Thymus (tissue), 11 donors: Measurements from ENCODE around the gene TBX3. TPM values are rescaled to one million over a fixed set of nuclear protein-coding genes. Genes with fewer than 3 reads are reported as not detected.

Experiments used
- DNase-seq, 9 donors: peaks; one replicate each; pipeline ENCODE4 v3.0.0-alpha.2; 2013; ENCODE audit warnings: low spot score in 9 of 9, low read depth in 6 of 9, missing footprints in 1 of 9
- H3K27ac ChIP-seq, 2 donors: one replicate each; pipeline ENCODE4 v1.5.1; 2013; ENCODE audit warnings: control low read depth in 1 of 2, low read depth in 1 of 2, low read length in 1 of 2, mild to moderate bottlenecking in 1 of 2, moderate library complexity in 1 of 2
- H3K27me3 ChIP-seq, 2 donors: one replicate each; pipeline ENCODE4 v1.5.1; 2013; ENCODE audit warnings: low read length in 1 of 2; ENCODE audit not compliant: control insufficient read depth in 2 of 2, insufficient read depth in 1 of 2
- H3K36me3 ChIP-seq, 2 donors: one replicate each; pipeline ENCODE4 v1.5.1; 2013; ENCODE audit warnings: low read length in 1 of 2, mild to moderate bottlenecking in 1 of 2, moderate library complexity in 1 of 2; ENCODE audit not compliant: control insufficient read depth in 2 of 2, insufficient read depth in 2 of 2
- H3K4me1 ChIP-seq, 2 donors: one replicate each; pipeline ENCODE4 v1.5.1; 2013; ENCODE audit warnings: low read length in 2 of 2; ENCODE audit not compliant: control insufficient read depth in 2 of 2, insufficient read depth in 2 of 2
- H3K4me3 ChIP-seq, 2 donors: one replicate each; pipeline ENCODE4 v1.5.1; 2013; ENCODE audit warnings: low read length in 2 of 2, control low read depth in 1 of 2, mild to moderate bottlenecking in 1 of 2
- H3K9me3 ChIP-seq, 2 donors: one replicate each; pipeline ENCODE4 v1.5.1; 2013; ENCODE audit warnings: low read length in 1 of 2, mild to moderate bottlenecking in 1 of 2; ENCODE audit not compliant: control insufficient read depth in 2 of 2, insufficient read depth in 1 of 2
- WGBS: extraction: QIAGEN DNeasy Blood & Tissue Kit; methylation state at CpG from one replicate; pipeline ENCODE4 v1.1.7; 2013; 5-methylcytosine and 5-hydroxymethylcytosine counted together
- polyA plus RNA-seq: library from polyadenylated mRNA; stranded (reverse); fragments of 200-250 nt; gene quantifications from one replicate; pipeline ENCODE4 v1.2.3, GENCODE V29; 2013
- total RNA-seq: library from RNA; stranded (reverse); fragments of 120-200 nt; gene quantifications from one replicate; pipeline ENCODE4 v1.2.4, GENCODE V29; 2013
- donor health status: healthy.

Gene TBX3
- total and polyA plus RNA-seq, 2 donors: 1.4 to 3.9 TPM

- H3K4me1 ChIP-seq: no peaks in the 10 kb centered on the region
- no peaks in the 10 kb centered on the region for H3K36me3 ChIP-seq
- H3K27me3 ChIP-seq: peaks cover 82 to 95% of the 10 kb centered on the region in 2 donors
- no peak overlapping the region for H3K4me3 ChIP-seq
- 9% methylated on average over 6 of the region's 6 CpGs for WGBS
- no peaks in the 10 kb centered on the region for H3K9me3 ChIP-seq
- no peak for DNase-seq
- no peak overlapping the region for H3K27ac ChIP-seq
Measured at GRCh38 chr12:114698566-114699163, 14.7 kb upstream of the TBX3 start.

DNA sequence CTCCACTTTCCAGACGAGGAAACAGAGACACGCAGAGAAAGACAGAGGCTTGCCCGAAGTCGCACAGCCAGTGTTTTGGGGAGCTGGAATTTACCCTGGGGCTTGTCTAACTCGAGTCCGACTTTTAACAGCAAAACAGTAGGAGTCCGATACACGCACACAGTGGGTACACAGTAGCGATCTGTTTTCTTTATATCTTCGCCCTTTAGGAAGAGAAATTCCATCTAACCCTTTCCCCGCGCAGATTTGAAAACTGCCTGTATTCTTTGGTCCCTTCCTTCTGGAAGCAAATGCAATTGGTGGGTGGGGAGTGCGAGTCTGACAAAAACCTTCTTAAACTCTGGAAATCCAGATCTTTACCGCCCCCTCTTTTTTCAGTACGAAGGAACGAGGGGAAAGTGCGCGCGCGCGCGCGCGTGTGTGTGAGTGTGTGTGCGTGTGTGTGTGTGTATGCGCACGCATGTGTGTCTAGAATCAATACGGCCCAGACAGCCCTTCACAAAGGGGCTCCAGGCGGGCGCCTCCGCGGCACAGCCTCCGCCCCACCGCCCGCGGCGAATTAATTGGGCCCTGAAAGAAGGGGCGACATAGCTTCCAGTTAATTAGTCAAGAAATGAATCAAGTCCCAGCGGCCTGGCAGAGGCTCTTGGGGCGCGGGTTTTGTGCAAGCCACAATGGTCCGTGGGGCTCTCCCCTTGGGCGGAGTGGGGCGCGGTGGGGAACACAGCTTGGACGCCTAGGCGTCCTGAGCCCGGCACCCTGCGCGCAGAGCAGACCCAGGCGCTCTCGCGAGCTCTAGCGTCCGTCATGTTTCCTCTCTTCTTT lies 14.0 kb upstream of the TBX3 start:
- DNase-seq: no peak
- H3K27me3 ChIP-seq: peaks cover 87 to 97% of the 10 kb centered on the region in 2 donors

DNA sequence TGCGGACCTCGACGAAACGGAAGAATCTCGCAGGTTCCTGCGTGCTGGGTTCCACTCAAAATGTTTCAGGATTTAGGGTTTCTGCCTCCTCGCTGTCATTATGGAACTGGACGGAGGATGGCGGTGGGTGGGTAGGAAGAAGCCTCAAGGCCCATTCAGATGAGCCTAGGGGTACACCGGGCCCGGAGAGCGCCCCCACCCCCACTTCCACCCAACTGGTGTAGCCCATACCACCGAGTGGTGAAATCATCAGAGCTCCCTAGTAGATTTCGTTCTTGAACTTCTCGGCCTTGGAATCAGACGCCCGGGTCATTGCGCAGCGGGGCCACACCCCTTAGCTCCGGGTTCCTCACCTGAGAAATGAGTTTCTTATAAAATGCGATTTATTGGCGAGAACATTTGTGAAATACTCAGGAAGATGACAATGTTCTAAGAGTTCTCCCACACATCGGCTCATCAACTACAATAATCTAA lies 13.3 kb upstream of the TBX3 start:
- Histone ChIP-seq H3K27me3 (peaks cover 88 to 97% of the 10 kb centered on the region in 2 donors), H3K9me3 (no peaks in the 10 kb centered on the region), H3K27ac (no peak overlapping the region), H3K36me3 (no peaks in the 10 kb centered on the region), H3K4me3 (no peak overlapping the region), H3K4me1 (no peaks in the 10 kb centered on the region)
- WGBS: 5% methylated on average over 23 of the region's 23 CpGs
- DNase-seq: no peak

More for the DNA sequence above, 14.0 kb upstream of the TBX3 start:
- 7% methylated on average over 55 of the region's 55 CpGs for WGBS
- Histone ChIP-seq H3K36me3 (no peaks in the 10 kb centered on the region), H3K9me3 (no peaks in the 10 kb centered on the region), H3K4me3 (no peak overlapping the region), H3K4me1 (no peaks in the 10 kb centered on the region), H3K27ac (no peak overlapping the region)

- Histone ChIP-seq H3K27ac (no peak overlapping the region), H3K4me3 (no peak overlapping the region), H3K27me3 (peaks cover 91 to 97% of the 10 kb centered on the region in 2 donors), H3K4me1 (no peaks in the 10 kb centered on the region), H3K36me3 (no peaks in the 10 kb centered on the region), H3K9me3 (no peaks in the 10 kb centered on the region)
- 9% methylated on average over 34 of the region's 34 CpGs for WGBS
- no peak for DNase-seq
Measured at GRCh38 chr12:114696443-114697242, 12.7 kb upstream of the TBX3 start.

- no peaks in the 10 kb centered on the region for H3K4me1 ChIP-seq
- peaks cover 95 to 99% of the 10 kb centered on the region in 2 donors for H3K27me3 ChIP-seq
- H3K36me3 ChIP-seq: no peaks in the 10 kb centered on the region
- WGBS: 12% methylated on average over 3 of the region's 3 CpGs
- DNase-seq: no peak
- peaks cover 0 to 2% of the 10 kb centered on the region in 2 donors for H3K9me3 ChIP-seq
- no peak overlapping the region for H3K4me3 ChIP-seq
- H3K27ac ChIP-seq: no peak overlapping the region
Measured at GRCh38 chr12:114695305-114695592, 11.3 kb upstream of the TBX3 start.

DNA sequence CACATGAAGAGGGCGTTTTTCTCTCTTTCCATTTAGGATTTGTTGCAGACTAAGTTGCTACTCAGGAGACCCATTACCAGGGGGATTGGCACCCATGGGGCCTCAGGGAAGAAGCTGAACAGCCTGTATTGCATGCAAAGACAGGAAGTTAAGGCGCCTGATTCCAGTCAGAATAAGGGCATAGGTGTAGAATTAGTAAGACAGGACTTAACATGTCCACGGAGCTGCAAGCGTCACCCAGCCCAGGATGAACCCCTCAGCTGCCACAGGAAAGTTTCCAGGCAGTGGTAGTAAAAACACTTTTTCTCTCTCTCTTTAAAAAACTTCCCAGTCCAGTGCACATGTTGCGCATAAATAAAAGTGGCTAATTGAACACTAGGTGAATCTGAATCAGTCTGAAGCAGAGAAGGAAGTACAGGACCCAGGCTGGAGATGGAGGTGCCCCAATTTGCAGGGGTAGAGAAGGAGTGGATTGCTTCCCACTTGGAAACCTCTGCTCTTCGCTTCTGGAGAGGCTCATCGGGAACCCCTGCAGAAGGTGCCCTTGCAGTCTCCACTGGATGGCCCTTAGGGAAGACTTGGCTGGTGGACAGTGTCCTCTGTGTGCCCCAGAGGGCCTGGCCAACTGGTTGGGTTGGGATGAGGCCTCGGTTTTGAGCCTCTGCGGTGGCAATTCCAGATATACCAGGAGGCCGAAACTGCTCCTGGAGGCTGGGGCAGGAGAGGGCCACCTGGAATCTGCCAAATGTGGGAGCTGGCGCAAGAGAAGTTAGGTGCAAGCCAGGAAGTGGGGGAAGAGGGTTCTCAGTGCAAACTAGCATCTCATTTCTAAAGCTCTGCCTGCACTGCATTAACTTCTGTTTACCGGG lies 10.7 kb upstream of the TBX3 start:
- Histone ChIP-seq H3K9me3 (peaks cover 0 to 2% of the 10 kb centered on the region in 2 donors), H3K4me3 (no peak overlapping the region), H3K27me3 (peaks cover 94 to 99% of the 10 kb centered on the region in 2 donors), H3K36me3 (no peaks in the 10 kb centered on the region), H3K4me1 (no peaks in the 10 kb centered on the region), H3K27ac (no peak overlapping the region)
- 23% methylated on average over 12 of the region's 12 CpGs for WGBS
- no peak for DNase-seq

DNA sequence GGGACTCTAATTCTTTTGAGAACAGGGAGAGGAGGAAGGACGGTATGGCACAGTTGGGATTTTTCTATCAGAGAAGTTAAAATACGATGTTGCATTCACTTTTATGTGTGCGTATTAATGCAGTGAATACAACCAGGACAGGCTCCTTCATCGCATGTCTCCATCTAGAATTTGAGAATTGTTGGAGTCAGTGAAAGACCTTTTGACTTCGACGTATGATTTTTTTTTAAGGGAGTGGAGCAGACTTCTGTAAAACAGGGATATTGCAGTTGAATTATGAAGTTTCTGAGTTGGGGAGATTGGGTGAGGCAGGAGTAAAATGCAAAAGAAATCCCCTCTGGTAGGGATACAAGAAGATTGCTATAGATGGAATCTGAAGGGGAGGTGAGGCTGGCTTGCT lies 9.6 kb upstream of the TBX3 start:
- Histone ChIP-seq H3K4me3 (no peak overlapping the region), H3K36me3 (no peaks in the 10 kb centered on the region), H3K27ac (no peak overlapping the region), H3K4me1 (no peaks in the 10 kb centered on the region), H3K27me3 (peaks cover 86 to 99% of the 10 kb centered on the region in 2 donors), H3K9me3 (peaks cover 0 to 2% of the 10 kb centered on the region in 2 donors)
- 8% methylated on average over 6 of the region's 6 CpGs for WGBS
- no peak for DNase-seq

DNA sequence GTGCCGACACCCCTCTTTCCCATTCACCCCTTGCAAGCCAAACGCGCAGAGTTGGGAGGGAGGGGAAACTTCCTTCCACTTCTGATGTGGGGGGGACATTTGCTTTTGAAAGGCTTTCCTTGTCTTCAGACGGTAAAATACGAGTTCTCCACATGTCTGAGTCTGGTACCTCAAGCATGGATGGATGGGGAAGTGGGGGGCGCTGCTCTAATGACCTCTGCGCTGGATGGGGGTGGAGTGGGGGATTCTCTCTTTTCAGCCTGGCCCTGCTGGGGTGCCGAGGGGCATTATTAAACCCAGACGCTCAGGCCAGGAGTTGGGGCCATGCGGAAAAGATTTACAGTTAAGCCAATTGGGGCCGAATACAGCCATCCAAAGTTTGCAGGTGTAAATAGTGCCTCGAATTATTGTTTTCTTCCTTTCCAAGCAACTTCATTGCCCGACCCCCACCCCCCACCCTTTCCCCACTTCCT lies 9.1 kb upstream of the TBX3 start:
- H3K4me1 ChIP-seq: no peaks in the 10 kb centered on the region
- H3K36me3 ChIP-seq: no peaks in the 10 kb centered on the region

More for the DNA sequence above, 9.1 kb upstream of the TBX3 start:
- DNase-seq: no peak
- Histone ChIP-seq H3K9me3 (peaks cover 0 to 2% of the 10 kb centered on the region in 2 donors), H3K27ac (no peak overlapping the region), H3K4me3 (no peak overlapping the region), H3K27me3 (peaks cover 87 to 99% of the 10 kb centered on the region in 2 donors)
- 4% methylated on average over 13 of the region's 13 CpGs for WGBS
